ENCODE measurements around the gene FAM163A. TPM values are rescaled to one million over a fixed set of nuclear protein-coding genes. Genes with fewer than 3 reads are reported as not detected.
"Not testable (repeated sequence)": the region's sequence is repeated elsewhere in the genome, so short reads cannot be mapped to it uniquely, and the experiment has no call there.

The FAM163A gene
- total RNA-seq, 4 donors from 2014 or later: 0.29 TPM; not detected in 3

GRCh38 chr1:179853102-179853501 lies 110.0 kb downstream of the FAM163A start:
- H3K9me3 ChIP-seq: no peaks in the 10 kb centered on the region
- no peak overlapping the region for H3K4me3 ChIP-seq
- H3K27me3 ChIP-seq: no peaks in the 10 kb centered on the region
- DNase-seq (ENCODE audit: low spot score in 2 of 2): no peak
- 81% methylated on average over 1 of the region's 1 CpG for WGBS
- peaks cover 51% of the 10 kb centered on the region for H3K36me3 ChIP-seq
- no peak overlapping the region for H3K27ac ChIP-seq
- H3K4me1 ChIP-seq: no peaks in the 10 kb centered on the region
- TF ChIP-seq EP300 (IDR thresholded peaks at IDR 0.05): no peak
- no peak for TF ChIP-seq CTCF (IDR thresholded peaks at IDR 0.05)
- no peak for TF ChIP-seq POLR2A (IDR thresholded peaks at IDR 0.05)
- TF ChIP-seq POLR2AphosphoS5 (IDR thresholded peaks at IDR 0.05): no peak

GRCh38 chr1:179855831-179856230 lies 112.7 kb downstream of the FAM163A start:
- DNase-seq (ENCODE audit: low spot score in 2 of 2); H3K27me3 ChIP-seq; H3K9me3 ChIP-seq; H3K27ac ChIP-seq; H3K4me3 ChIP-seq; H3K4me1 ChIP-seq: not testable (repeated sequence)
- H3K36me3 ChIP-seq: peaks cover 26% of the 10 kb centered on the region
- 97% methylated on average over 4 of the region's 4 CpGs for WGBS

- Histone ChIP-seq H3K27me3 (no peaks in the 10 kb centered on the region), H3K9me3 (no peaks in the 10 kb centered on the region), H3K27ac (no peak overlapping the region), H3K36me3 (peaks cover 21% of the 10 kb centered on the region), H3K4me1 (no peaks in the 10 kb centered on the region), H3K4me3 (no peak overlapping the region)
- 92% methylated on average over 2 of the region's 2 CpGs for WGBS
- TF ChIP-seq EP300 (IDR thresholded peaks at IDR 0.05) (no peak), POLR2A (IDR thresholded peaks at IDR 0.05) (no peak), POLR2AphosphoS5 (IDR thresholded peaks at IDR 0.05) (no peak), CTCF (IDR thresholded peaks at IDR 0.05) (no peak)
- DNase-seq (ENCODE audit: low spot score in 2 of 2): no peak
Observed at GRCh38 chr1:179856296-179856695, 113.2 kb downstream of the FAM163A start.

- 97% methylated on average over 4 of the region's 4 CpGs for WGBS
- H3K9me3 ChIP-seq: no peaks in the 10 kb centered on the region
- TF ChIP-seq EP300 (IDR thresholded peaks at IDR 0.05): no peak
- TF ChIP-seq POLR2A (IDR thresholded peaks at IDR 0.05): no peak
- no peak for TF ChIP-seq CTCF (IDR thresholded peaks at IDR 0.05)
- TF ChIP-seq POLR2AphosphoS5 (IDR thresholded peaks at IDR 0.05): no peak
- DNase-seq (ENCODE audit: low spot score in 2 of 2): no peak
- no peak overlapping the region for H3K4me3 ChIP-seq
- H3K27me3 ChIP-seq: no peaks in the 10 kb centered on the region
- H3K27ac ChIP-seq: no peak overlapping the region
- no peaks in the 10 kb centered on the region for H3K4me1 ChIP-seq
- H3K36me3 ChIP-seq: peaks cover 14% of the 10 kb centered on the region
Observed at GRCh38 chr1:179857009-179857408, 113.9 kb downstream of the FAM163A start.

- no peak for DNase-seq (ENCODE audit: low spot score in 2 of 2)
- Histone ChIP-seq H3K4me1 (no peaks in the 10 kb centered on the region), H3K27ac (no peak overlapping the region), H3K9me3 (no peaks in the 10 kb centered on the region), H3K36me3 (peaks cover 27% of the 10 kb centered on the region), H3K4me3 (no peak overlapping the region), H3K27me3 (no peaks in the 10 kb centered on the region)
- 75% methylated on average over 3 of the region's 3 CpGs for WGBS
- TF ChIP-seq POLR2A (IDR thresholded peaks at IDR 0.05): no peak
- no peak for TF ChIP-seq CTCF (IDR thresholded peaks at IDR 0.05)
- no peak for TF ChIP-seq POLR2AphosphoS5 (IDR thresholded peaks at IDR 0.05)
- TF ChIP-seq EP300 (IDR thresholded peaks at IDR 0.05): no peak
Observed at GRCh38 chr1:179860652-179861051, 117.6 kb downstream of the FAM163A start.

GRCh38 chr1:179865377-179865776 lies 122.3 kb downstream of the FAM163A start:
- Histone ChIP-seq H3K36me3 (peaks cover 41% of the 10 kb centered on the region), H3K4me1 (no peaks in the 10 kb centered on the region), H3K27me3 (no peaks in the 10 kb centered on the region), H3K9me3 (no peaks in the 10 kb centered on the region), H3K4me3 (no peak overlapping the region), H3K27ac (no peak overlapping the region)
- DNase-seq (ENCODE audit: low spot score in 2 of 2): no peak
- TF ChIP-seq EP300 (IDR thresholded peaks at IDR 0.05): no peak
- TF ChIP-seq POLR2A (IDR thresholded peaks at IDR 0.05): no peak
- no peak for TF ChIP-seq POLR2AphosphoS5 (IDR thresholded peaks at IDR 0.05)
- no peak for TF ChIP-seq CTCF (IDR thresholded peaks at IDR 0.05)
- 93% methylated on average over 6 of the region's 6 CpGs for WGBS

Measured in suprapubic skin (tissue), 4 donors.